H9 (cell line): ENCODE measurements around the gene TMEM114. TPM values are rescaled to one million over a fixed set of nuclear protein-coding genes. Genes with fewer than 3 reads are reported as not detected.

ENCODE experiments used
- DNase-seq: peaks from one replicate; pipeline ENCODE4 v3.0.0-alpha.2; 2017
- H2AFZ ChIP-seq: one replicate; pipeline ENCODE4 v1.6.1; 2013; ENCODE audit warnings: mild to moderate bottlenecking, low read length, control low read depth, moderate library complexity
- H2AK5ac ChIP-seq: 2 replicates; pipeline ENCODE4 v1.6.1; 2013; ENCODE audit warnings: low read length, control low read depth, mixed read lengths; ENCODE audit not compliant: insufficient read length
- H2BK120ac ChIP-seq: one replicate; pipeline ENCODE4 v1.6.1; 2013; ENCODE audit warnings: low read depth, mild to moderate bottlenecking, low read length, control low read depth, inconsistent platforms; ENCODE audit not compliant: poor library complexity, severe bottlenecking
- H2BK12ac ChIP-seq: 2 replicates; pipeline ENCODE4 v1.6.1; 2013; ENCODE audit warnings: low read length, control low read depth, mixed read lengths, low read depth; ENCODE audit not compliant: insufficient read length
- H2BK15ac ChIP-seq: 2 replicates; pipeline ENCODE4 v1.6.1; 2013; ENCODE audit warnings: low read depth, low read length, control low read depth
- H2BK20ac ChIP-seq: one replicate; pipeline ENCODE4 v1.6.1; 2013; ENCODE audit warnings: low read depth, mild to moderate bottlenecking, low read length, control low read depth, inconsistent platforms; ENCODE audit not compliant: poor library complexity, severe bottlenecking
- H2BK5ac ChIP-seq: 2 replicates; pipeline ENCODE4 v1.6.1; 2013; ENCODE audit warnings: low read length, control low read depth, mixed read lengths; ENCODE audit not compliant: insufficient read length
- H3K14ac ChIP-seq: 2 replicates; pipeline ENCODE4 v1.6.1; 2013; ENCODE audit warnings: low read length, control low read depth; ENCODE audit not compliant: insufficient read depth
- H3K18ac ChIP-seq: 2 replicates; pipeline ENCODE4 v1.6.1; 2013; ENCODE audit warnings: low read depth, mild to moderate bottlenecking, mixed read lengths, low read length, control low read depth; ENCODE audit not compliant: insufficient read length
- H3K23ac ChIP-seq: 2 replicates; pipeline ENCODE4 v1.6.1; 2013; ENCODE audit warnings: low read length, control low read depth, mixed read lengths, low read depth; ENCODE audit not compliant: insufficient read length
- H3K23me2 ChIP-seq: 2 replicates; pipeline ENCODE4 v1.6.1; 2013; ENCODE audit warnings: low read depth, mild to moderate bottlenecking, mixed read lengths, low read length, control low read depth; ENCODE audit not compliant: insufficient read length, poor library complexity, severe bottlenecking
- H3K27ac ChIP-seq: 2 replicates; pipeline ENCODE4 v1.5.1; 2013; ENCODE audit warnings: low read length, control low read depth, mixed read lengths, low read depth; ENCODE audit not compliant: insufficient read length
- H3K27me3 ChIP-seq: 2 replicates; pipeline ENCODE4 v1.6.1; 2013; ENCODE audit warnings: low read length, control low read depth, inconsistent platforms; ENCODE audit not compliant: insufficient read depth
- H3K4ac ChIP-seq: 2 replicates; pipeline ENCODE4 v1.6.1; 2013; ENCODE audit warnings: low read depth, mild to moderate bottlenecking, control low read depth, inconsistent platforms, low read length, moderate library complexity
- H3K4me1 ChIP-seq: 2 replicates; pipeline ENCODE4 v1.6.1; 2013; ENCODE audit warnings: low read length, control low read depth, inconsistent platforms; ENCODE audit not compliant: insufficient read depth
- H3K4me2 ChIP-seq: 2 replicates; pipeline ENCODE4 v1.6.1; 2013; ENCODE audit warnings: low read length, control low read depth, mixed read lengths; ENCODE audit not compliant: insufficient read length, insufficient read depth
- H3K56ac ChIP-seq: 2 replicates; pipeline ENCODE4 v1.6.1; 2013; ENCODE audit warnings: low read depth, mild to moderate bottlenecking, mixed read lengths, low read length, control low read depth; ENCODE audit not compliant: insufficient read length
- H3K79me1 ChIP-seq: 2 replicates; pipeline ENCODE4 v1.6.1; 2013; ENCODE audit warnings: low read depth, mild to moderate bottlenecking, moderate library complexity, low read length, control low read depth, inconsistent platforms; ENCODE audit not compliant: insufficient read depth, poor library complexity, severe bottlenecking
- H3K79me2 ChIP-seq: 2 replicates; pipeline ENCODE4 v1.6.1; 2013; ENCODE audit warnings: low read length, control low read depth, inconsistent platforms; ENCODE audit not compliant: insufficient read depth
- H3K9ac ChIP-seq: 2 replicates; pipeline ENCODE4 v1.6.1; 2013; ENCODE audit warnings: low read length, control low read depth, mixed read lengths; ENCODE audit not compliant: insufficient read length; ENCODE audit errors: extremely low read depth
- H3K9me3 ChIP-seq: one replicate; pipeline ENCODE4 v1.6.1; 2013; ENCODE audit warnings: low read depth, low read length, inconsistent platforms; ENCODE audit not compliant: control insufficient read depth
- H3T11ph ChIP-seq: one replicate; pipeline ENCODE4 v1.6.1; 2013; ENCODE audit warnings: mild to moderate bottlenecking, low read length, control low read depth, inconsistent platforms
- H4K20me1 ChIP-seq: one replicate; pipeline ENCODE4 v1.6.1; 2013; ENCODE audit not compliant: control insufficient read depth, insufficient read length, insufficient read depth
- H4K5ac ChIP-seq: 2 replicates; pipeline ENCODE4 v1.6.1; 2013; ENCODE audit warnings: low read depth, mild to moderate bottlenecking, mixed read lengths, low read length, control low read depth; ENCODE audit not compliant: insufficient read length
- H4K8ac ChIP-seq: replicated peaks from 2 replicates; pipeline ENCODE4 v1.6.1; 2013; ENCODE audit warnings: low read length, control low read depth, mixed read lengths, low read depth; ENCODE audit not compliant: insufficient read length
- H4K91ac ChIP-seq: 2 replicates; pipeline ENCODE4 v1.6.1; 2013; ENCODE audit warnings: low read depth, mild to moderate bottlenecking, moderate library complexity, mixed read lengths, low read length, control low read depth; ENCODE audit not compliant: insufficient read length
- H3K27ac Mint-ChIP-seq, 3 experiments: 2 replicates in 2 of 3; 3 replicates in 1 of 3; pipeline ENCODE4 v1.8.0; 2020 to 2021; ENCODE audit warnings: mixed read lengths in 3 of 3, mild to moderate bottlenecking in 1 of 3, moderate library complexity in 1 of 3
- H3K27me3 Mint-ChIP-seq: 2 replicates; pipeline ENCODE4 v1.8.0; 2021; ENCODE audit warnings: low read depth, mild to moderate bottlenecking, moderate library complexity, mixed read lengths
- H3K36me3 Mint-ChIP-seq, 3 experiments: 2 replicates in 2 of 3; 3 replicates in 1 of 3; pipeline ENCODE4 v1.8.0; 2020 to 2021; ENCODE audit warnings: low read depth in 3 of 3, mixed read lengths in 3 of 3; ENCODE audit not compliant: insufficient read depth in 1 of 3
- H3K4me1 Mint-ChIP-seq, 2 experiments: 2 replicates each; pipeline ENCODE4 v1.8.0; 2020; ENCODE audit warnings: mixed read lengths in 2 of 2
- H3K4me3 Mint-ChIP-seq, 2 experiments: 2 replicates in 1 of 2; 3 replicates in 1 of 2; pipeline ENCODE4 v1.8.0; 2020 to 2021; ENCODE audit warnings: mild to moderate bottlenecking in 2 of 2, mixed read lengths in 2 of 2, moderate library complexity in 1 of 2
- H3K9me3 Mint-ChIP-seq, 2 experiments: 2 replicates in 1 of 2; 3 replicates in 1 of 2; pipeline ENCODE4 v1.8.0; 2020; ENCODE audit warnings: mild to moderate bottlenecking in 2 of 2, mixed read lengths in 2 of 2, moderate library complexity in 1 of 2
- WGBS: extraction: QIAGEN DNeasy Blood & Tissue Kit; methylation state at CpG from one replicate; pipeline ENCODE4 v1.1.7; 2013; ENCODE audit warnings: missing lambda C conversion rate, low lambda C conversion rate, mixed read lengths; ENCODE audit not compliant: insufficient read length; ENCODE audit errors: extremely low coverage; 5-methylcytosine and 5-hydroxymethylcytosine counted together
- total RNA-seq: library from RNA; stranded (reverse); gene quantifications from 2 replicates; pipeline ENCODE4 v1.2.1, GENCODE V29; 2021
- TF ChIP-seq, protein P1 (sequence below): fragments of 200-600 bp; sonication (generic); conservative IDR thresholded peaks from 3 replicates; pipeline ENCODE4 v1.8.0; 2021; ENCODE audit warnings: antibody characterized with exemption, mild to moderate bottlenecking

Gene TMEM114
- total RNA-seq, 1 experiment from 2014 or later: 0.33 TPM

DNA sequence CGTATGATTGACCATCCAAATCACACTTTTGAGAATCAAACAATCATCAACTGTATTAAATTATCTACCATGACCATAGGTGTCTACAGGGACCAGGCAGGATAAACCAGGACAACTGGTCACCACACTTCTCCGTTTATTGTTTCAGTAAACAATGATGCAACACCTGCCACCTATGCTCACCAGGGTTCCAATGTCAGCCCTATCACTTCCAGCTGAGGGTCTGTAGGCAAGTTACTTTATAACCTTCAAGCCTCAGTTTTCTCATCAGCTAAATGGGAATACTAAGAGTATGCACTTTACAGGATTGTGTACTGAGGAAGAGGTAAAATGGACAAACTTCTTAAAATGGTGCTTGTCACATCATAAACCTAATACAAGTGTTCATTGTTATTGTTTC lies 14.9 kb downstream of the TMEM114 start:
- H3K18ac ChIP-seq: no peak overlapping the region
- H2BK12ac ChIP-seq: no peak overlapping the region
- TF ChIP-seq, protein P1, sequence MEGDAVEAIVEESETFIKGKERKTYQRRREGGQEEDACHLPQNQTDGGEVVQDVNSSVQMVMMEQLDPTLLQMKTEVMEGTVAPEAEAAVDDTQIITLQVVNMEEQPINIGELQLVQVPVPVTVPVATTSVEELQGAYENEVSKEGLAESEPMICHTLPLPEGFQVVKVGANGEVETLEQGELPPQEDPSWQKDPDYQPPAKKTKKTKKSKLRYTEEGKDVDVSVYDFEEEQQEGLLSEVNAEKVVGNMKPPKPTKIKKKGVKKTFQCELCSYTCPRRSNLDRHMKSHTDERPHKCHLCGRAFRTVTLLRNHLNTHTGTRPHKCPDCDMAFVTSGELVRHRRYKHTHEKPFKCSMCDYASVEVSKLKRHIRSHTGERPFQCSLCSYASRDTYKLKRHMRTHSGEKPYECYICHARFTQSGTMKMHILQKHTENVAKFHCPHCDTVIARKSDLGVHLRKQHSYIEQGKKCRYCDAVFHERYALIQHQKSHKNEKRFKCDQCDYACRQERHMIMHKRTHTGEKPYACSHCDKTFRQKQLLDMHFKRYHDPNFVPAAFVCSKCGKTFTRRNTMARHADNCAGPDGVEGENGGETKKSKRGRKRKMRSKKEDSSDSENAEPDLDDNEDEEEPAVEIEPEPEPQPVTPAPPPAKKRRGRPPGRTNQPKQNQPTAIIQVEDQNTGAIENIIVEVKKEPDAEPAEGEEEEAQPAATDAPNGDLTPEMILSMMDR: no peak
- WGBS: no CpG with 5 or more reads among the region's 2 CpGs
- no peak overlapping the region for H3T11ph ChIP-seq
- no peak overlapping the region for H2AFZ ChIP-seq
- no peaks in the 10 kb centered on the region for H3K9me3 ChIP-seq
- H4K20me1 ChIP-seq: no peaks in the 10 kb centered on the region
- no peak overlapping the region for H3K4me3 Mint-ChIP-seq
- H3K4me1 Mint-ChIP-seq: peaks cover 27 to 32% of the 10 kb centered on the region in 2 experiments
- H3K27me3 ChIP-seq: no peaks in the 10 kb centered on the region
- no peak overlapping the region for H2BK5ac ChIP-seq
- H2BK15ac ChIP-seq: no peak overlapping the region
- H2AK5ac ChIP-seq: no peak overlapping the region
- H3K14ac ChIP-seq: no peak overlapping the region
- no peak overlapping the region for H3K9ac ChIP-seq
- no peaks in the 10 kb centered on the region for H3K36me3 Mint-ChIP-seq
- H3K4ac ChIP-seq: no peak overlapping the region
- H4K8ac ChIP-seq: no peak overlapping the region
- no peaks in the 10 kb centered on the region for H3K23me2 ChIP-seq
- H3K79me2 ChIP-seq: no peaks in the 10 kb centered on the region
- H3K4me2 ChIP-seq: no peak overlapping the region
- no peak overlapping the region for H3K56ac ChIP-seq
- H2BK20ac ChIP-seq: no peak overlapping the region
- no peak overlapping the region for H2BK120ac ChIP-seq
- H3K9me3 Mint-ChIP-seq: peaks cover 2 to 4% of the 10 kb centered on the region in 2 experiments; a peak in 3 of 5 replicates
- no peak overlapping the region for H3K27ac ChIP-seq
- H3K27ac Mint-ChIP-seq: no peak overlapping the region
- no peak overlapping the region for H4K5ac ChIP-seq
- no peak overlapping the region for H3K23ac ChIP-seq
- H3K27me3 Mint-ChIP-seq: peaks cover 4% of the 10 kb centered on the region
- no peaks in the 10 kb centered on the region for H3K79me1 ChIP-seq
- no peak for DNase-seq
- H4K91ac ChIP-seq: no peak overlapping the region
- no peaks in the 10 kb centered on the region; the same call in 1 of the 2 replicates for H3K4me1 ChIP-seq
